Activated CD4-positive, alpha-beta memory T cell treated with anti-CD3 and anti-CD28 coated beads for 36 hours (primary cell): ENCODE results near the gene CCR7. TPM values are rescaled to one million over a fixed set of nuclear protein-coding genes. Genes with fewer than 3 reads are reported as not detected.
A peak's percentile ranks its signal among the peaks of the same experiment; 100 is the strongest.
"Not testable (repeated sequence)": the region's sequence is repeated elsewhere in the genome, so short reads cannot be mapped to it uniquely, and the experiment has no call there.

Experiments
- CTCF ChIA-PET: fragments of 350-600 bp; sonication (Branson Sonifier 250); formaldehyde crosslinking; loops from one replicate; lab custom pipeline; 2021; ENCODE audit warnings: antibody characterized with exemption, inconsistent platforms; lab: Charles Lee
- POLR2A ChIA-PET: fragments of 350-600 bp; sonication (Branson Sonifier 250); formaldehyde crosslinking; loops from one replicate; lab custom pipeline; 2021; ENCODE audit warnings: antibody characterized with exemption; lab: Charles Lee
- DNase-seq: peaks from one replicate; pipeline ENCODE4 v3.0.0-alpha.2; 2020
- H3K27ac Mint-ChIP-seq: one replicate; pipeline ENCODE4 v1.8.0; 2021; ENCODE audit warnings: mixed read lengths
- H3K27me3 Mint-ChIP-seq: one replicate; pipeline ENCODE4 v1.8.0; 2021; ENCODE audit warnings: mixed read lengths
- H3K36me3 Mint-ChIP-seq: one replicate; pipeline ENCODE4 v1.8.0; 2021; ENCODE audit warnings: mixed read lengths
- H3K4me1 Mint-ChIP-seq: one replicate; pipeline ENCODE4 v1.8.0; 2021; ENCODE audit warnings: low read depth, mixed read lengths
- H3K4me3 Mint-ChIP-seq: one replicate; pipeline ENCODE4 v1.8.0; 2021; ENCODE audit warnings: mild to moderate bottlenecking, mixed read lengths
- H3K9me3 Mint-ChIP-seq: one replicate; pipeline ENCODE4 v1.8.0; 2021; ENCODE audit warnings: mixed read lengths
- intact Hi-C: fragments of 100-400 bp; cut with micrococcal nuclease; formaldehyde crosslinking; loops from one replicate; pipeline ENCODE4 v1.15.1; 2023
- total RNA-seq, 2 experiments: library from RNA; stranded (reverse); gene quantifications; one replicate each; pipeline ENCODE4 v1.2.3, GENCODE V29; 2021

CCR7 gene
- total RNA-seq, 2 experiments from 2014 or later: 137 to 145 TPM

DNA sequence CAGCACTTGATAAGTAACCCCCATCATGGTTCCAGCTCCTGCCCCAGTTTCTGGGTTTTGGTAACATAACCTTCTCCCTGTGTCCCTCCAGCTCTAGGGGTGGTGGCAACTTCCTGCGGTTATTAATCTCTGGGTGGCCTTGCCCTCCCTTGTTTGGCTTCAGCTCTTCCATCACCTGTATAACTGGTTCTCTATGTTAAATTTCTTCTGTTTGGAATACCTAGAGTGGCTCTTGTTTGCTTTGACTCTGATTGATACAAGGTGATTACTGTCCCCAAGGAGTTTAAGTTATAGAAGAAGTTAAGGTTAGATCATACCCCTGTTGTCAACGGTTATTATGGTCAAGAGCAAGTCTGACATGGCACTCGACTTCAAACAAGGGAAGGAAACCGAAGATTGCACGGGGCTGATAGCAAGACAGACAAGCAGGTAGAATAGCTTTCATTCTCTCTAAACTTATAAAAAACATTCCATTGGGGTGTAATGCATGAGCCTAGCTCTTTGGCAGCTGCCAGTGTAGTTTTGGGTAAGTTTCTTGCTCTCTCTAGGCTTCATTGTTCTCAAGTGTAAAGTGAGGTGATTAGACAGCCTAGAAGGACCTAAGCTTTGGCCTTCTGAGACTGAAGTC, 11.0 kb upstream of the CCR7 start:
- intact Hi-C loops: loop anchor here (2.0 kb wide), 1 partner anchor 13 kb away; no protein-coding TSS in a partner anchor
- ChIA-PET POLR2A (interaction anchor here (2.1 to 2.7 kb wide), 2 partner anchors 10 to 14 kb away, joined by 18 to 27 read pairs; partner anchors contain the start of gene CCR7), CTCF (interaction anchor here (1.1 to 2.7 kb wide), 6 partner anchors 9 to 44 kb away, joined by 4 to 9 read pairs (median 6); no protein-coding TSS in a partner anchor)
- Mint-ChIP-seq H3K36me3 (peaks cover 36% of the 10 kb centered on the region), H3K27me3 (no peaks in the 10 kb centered on the region), H3K9me3 (peaks cover 38% of the 10 kb centered on the region), H3K4me3 (peak overlapping the region; percentile 2), H3K27ac (peak overlapping the region; percentile 46), H3K4me1 (peaks cover 59% of the 10 kb centered on the region)
- no peak for DNase-seq

DNA sequence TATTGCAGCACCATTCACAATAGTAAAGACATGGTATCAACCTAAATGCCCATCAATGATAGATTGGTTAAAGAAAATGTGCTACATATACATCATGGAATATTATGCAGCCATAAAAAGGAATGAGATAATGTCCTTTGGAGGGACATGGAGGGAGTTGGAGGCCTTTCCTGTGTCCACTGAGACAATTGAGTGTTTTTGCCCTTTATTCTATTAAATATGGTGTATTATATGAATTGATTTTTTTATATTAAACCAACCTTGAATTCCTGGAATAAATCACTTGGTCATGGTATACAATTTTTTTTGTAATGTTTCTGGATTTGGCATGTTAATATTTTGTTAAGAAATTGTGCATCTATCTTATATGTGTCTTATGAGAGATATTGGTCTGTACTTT, 9.0 kb upstream of the CCR7 start:
- Mint-ChIP-seq H3K27me3 (no peaks in the 10 kb centered on the region), H3K36me3 (peaks cover 40% of the 10 kb centered on the region), H3K4me1 (peaks cover 58% of the 10 kb centered on the region), H3K9me3 (peaks cover 42% of the 10 kb centered on the region), H3K4me3 (no peak overlapping the region), H3K27ac (no peak overlapping the region)
- ChIA-PET POLR2A (no interaction called here), CTCF (interaction anchor here (1.5 kb wide), 1 partner anchor 13 kb away, joined by 3 read pairs; no protein-coding TSS in a partner anchor)
- intact Hi-C loops: no loop called here
- DNase-seq: no peak

DNA sequence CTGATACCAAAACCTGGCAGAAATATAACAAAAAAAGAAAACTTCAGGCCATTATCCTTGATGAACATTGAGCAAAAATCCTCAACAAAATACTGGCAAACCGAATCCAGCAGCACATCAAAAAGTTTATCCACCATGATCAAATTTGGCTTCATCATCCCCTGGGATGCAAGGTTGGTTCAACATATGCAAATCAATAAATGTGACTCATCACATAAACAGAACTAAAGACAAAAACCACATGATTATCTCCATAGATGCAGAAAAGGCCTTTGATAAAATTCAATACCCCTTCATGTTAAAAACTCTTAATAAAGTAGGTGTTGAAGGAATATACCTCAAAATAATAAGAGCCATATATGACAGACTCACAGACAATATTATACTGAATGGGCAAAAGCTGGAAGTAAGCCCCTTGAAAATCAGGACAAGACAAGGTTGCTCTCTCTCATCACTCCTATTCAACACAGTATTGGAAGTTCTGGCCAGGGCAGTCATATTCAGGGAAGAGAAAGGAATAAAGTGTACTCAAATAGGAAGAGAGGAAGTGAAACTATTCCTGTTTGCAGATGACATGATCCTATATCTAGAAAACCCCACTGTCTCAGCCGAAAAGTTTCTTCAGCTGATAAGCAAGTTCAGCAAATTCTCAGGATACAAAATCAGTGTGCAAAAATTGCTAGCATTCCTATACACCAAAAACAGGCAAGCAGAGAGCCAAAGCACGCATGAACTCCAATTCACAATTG, 7.1 kb upstream of the CCR7 start:
- H3K27me3 Mint-ChIP-seq, intact Hi-C loops, H3K4me3 Mint-ChIP-seq, H3K27ac Mint-ChIP-seq, DNase-seq: not testable (repeated sequence)
- Mint-ChIP-seq H3K9me3 (peaks cover 45% of the 10 kb centered on the region), H3K36me3 (peaks cover 40% of the 10 kb centered on the region), H3K4me1 (peaks cover 54% of the 10 kb centered on the region)
- ChIA-PET POLR2A (interaction anchor here (0.6 kb wide), 1 partner anchor 10 kb away, joined by 3 read pairs; no protein-coding TSS in a partner anchor), CTCF (interaction anchor here (1.6 kb wide), 1 partner anchor 47 kb away, joined by 3 read pairs; no protein-coding TSS in a partner anchor)

DNA sequence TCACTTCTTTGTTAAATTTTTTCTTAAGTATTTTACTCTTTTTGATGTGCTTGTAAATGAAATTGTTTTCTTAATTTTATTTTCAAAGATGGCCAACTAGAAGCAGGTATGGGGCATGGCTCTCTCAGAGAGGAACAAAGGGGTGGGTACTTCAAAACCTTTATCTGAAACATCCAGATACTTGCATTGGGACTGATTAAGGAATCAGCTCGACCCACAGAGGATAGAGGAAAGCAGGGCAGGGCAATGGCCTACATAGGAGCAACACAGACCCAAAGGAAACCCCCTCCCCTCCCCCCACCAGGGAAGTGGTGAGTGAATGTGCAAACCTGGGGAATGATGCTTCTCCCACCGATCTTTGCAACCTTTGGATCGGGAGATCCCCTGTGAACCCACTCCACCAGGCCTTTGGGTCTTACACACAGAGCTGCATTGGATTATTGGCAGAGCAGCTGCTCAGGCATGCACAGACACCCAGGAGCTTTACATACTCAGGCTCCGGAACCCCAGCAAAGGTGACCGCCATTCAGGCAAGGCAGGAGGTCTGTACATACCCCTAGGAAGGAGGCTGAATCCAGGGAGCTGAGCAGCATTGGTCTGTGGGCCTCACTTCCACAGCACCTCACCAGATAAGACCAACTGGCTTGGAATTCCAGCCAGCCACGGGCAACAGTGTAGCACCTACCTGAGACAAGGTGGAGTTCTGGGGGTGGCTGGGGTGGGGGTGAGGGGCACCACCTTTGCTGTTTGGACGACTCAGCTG, 3.0 kb upstream of the CCR7 start:
- CTCF ChIA-PET: interaction anchor here (3.0 to 12.0 kb wide), 2 partner anchors 8 to 49 kb away, joined by 9 to 172 read pairs; no protein-coding TSS in a partner anchor
- Mint-ChIP-seq H3K27ac (peak overlapping the region; percentile 14), H3K36me3 (peaks cover 44% of the 10 kb centered on the region), H3K4me3 (no peak overlapping the region), H3K27me3 (no peaks in the 10 kb centered on the region), H3K4me1 (peaks cover 58% of the 10 kb centered on the region), H3K9me3 (peaks cover 26% of the 10 kb centered on the region)
- POLR2A ChIA-PET: interaction anchor here (0.8 to 1.2 kb wide), 2 partner anchors 26 to 34 kb away, joined by 3 to 5 read pairs; no protein-coding TSS in a partner anchor
- intact Hi-C loops: no loop called here
- DNase-seq: no peak

GRCh38 chr17:40567377-40567776, 2.1 kb upstream of the CCR7 start:
- H3K4me3 Mint-ChIP-seq: no peak overlapping the region
- intact Hi-C loops: no loop called here
- no peak overlapping the region for H3K27ac Mint-ChIP-seq
- H3K9me3 Mint-ChIP-seq: peaks cover 18% of the 10 kb centered on the region
- POLR2A ChIA-PET: interaction anchor here (1.2 to 3.5 kb wide), 2 partner anchors 10 to 35 kb away, joined by 3 to 18 read pairs; no protein-coding TSS in a partner anchor
- DNase-seq: no peak
- H3K36me3 Mint-ChIP-seq: peaks cover 46% of the 10 kb centered on the region
- CTCF ChIA-PET: interaction anchor here (0.8 to 12.0 kb wide), 3 partner anchors 10 to 50 kb away, joined by 3 to 172 read pairs (median 4); no protein-coding TSS in a partner anchor
- no peaks in the 10 kb centered on the region for H3K27me3 Mint-ChIP-seq
- H3K4me1 Mint-ChIP-seq: peaks cover 63% of the 10 kb centered on the region

DNA sequence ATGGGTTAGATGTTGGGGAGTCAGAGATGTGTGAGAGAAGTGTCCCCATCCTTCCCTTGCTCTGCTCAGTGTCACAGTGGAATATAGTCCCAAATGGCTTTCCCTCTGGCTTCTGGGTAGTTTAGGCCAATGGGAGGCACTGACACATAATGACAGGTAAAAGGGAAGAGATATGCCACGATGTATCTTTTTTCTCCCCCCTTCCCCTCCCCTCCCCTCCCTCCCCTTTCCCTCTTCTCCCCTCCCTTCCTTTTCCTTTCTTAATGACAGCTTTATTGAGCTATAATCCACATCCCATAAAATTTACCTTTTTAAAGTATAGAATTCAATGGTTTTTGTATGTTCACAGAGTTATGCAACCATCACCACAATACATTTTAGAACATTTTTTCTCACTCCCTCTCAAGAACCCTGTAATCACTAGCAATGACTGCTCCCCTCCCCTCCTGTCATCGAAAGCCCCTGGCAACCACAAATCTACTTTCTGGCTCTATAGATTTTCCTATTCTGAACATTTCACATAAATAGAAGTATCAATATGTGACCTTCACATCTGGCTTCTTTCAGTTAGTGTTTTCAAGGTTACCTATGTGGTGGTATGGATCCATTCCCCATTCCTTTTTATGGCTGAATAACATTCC, 617 bp upstream of the CCR7 start:
- intact Hi-C loops: loop anchor here (1.0 kb wide), 3 partner anchors 11 to 32 kb away; no protein-coding TSS in a partner anchor
- peaks cover 44% of the 10 kb centered on the region for H3K36me3 Mint-ChIP-seq
- ChIA-PET CTCF (interaction anchor here (1.5 to 12.0 kb wide), 3 partner anchors 11 to 51 kb away, joined by 4 to 172 read pairs (median 47); no protein-coding TSS in a partner anchor), POLR2A (interaction anchor here (3.5 to 8.2 kb wide), 3 partner anchors 11 to 45 kb away, joined by 18 to 169 read pairs (median 166); no protein-coding TSS in a partner anchor)
- H3K9me3 Mint-ChIP-seq: peaks cover 4% of the 10 kb centered on the region
- H3K4me3 Mint-ChIP-seq: peak overlapping the region; percentile 93
- DNase-seq: peak; percentile 57
- H3K27me3 Mint-ChIP-seq: no peaks in the 10 kb centered on the region
- peaks cover 59% of the 10 kb centered on the region for H3K4me1 Mint-ChIP-seq
- peak overlapping the region; percentile 96 for H3K27ac Mint-ChIP-seq

DNA sequence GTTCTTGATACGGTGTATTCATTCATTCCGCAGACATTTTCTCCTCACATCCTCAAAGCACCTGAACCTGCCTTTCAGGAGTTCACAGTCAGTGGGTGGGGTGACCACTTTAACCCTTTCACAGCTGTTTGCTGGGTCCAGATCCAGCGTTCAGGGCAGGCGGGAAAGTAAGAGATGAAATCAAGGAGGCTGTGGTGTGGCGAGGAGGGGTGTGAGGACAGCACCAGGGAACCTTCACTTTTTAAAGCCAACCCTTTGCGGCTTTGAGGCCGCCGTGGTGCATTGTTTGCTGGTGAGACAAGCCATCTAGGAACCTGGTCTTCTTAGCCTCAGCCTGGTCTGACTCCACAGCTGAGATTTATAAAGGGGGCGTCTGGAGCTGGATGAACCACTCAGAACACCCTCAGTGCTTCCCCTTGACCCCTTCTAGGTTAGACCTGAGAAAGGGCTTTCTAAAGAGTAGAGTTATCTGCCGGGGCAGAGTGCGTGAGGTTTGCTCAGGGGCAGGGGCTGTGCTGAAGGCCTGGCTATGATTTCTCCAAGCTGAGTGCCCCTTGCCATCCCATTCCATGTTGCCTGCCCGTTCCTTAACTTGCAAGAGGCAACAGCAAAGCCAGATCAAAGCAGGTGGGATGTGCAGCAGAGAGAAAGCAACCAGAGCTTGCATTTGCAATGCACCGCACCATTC, 933 bp downstream of the CCR7 start:
- Mint-ChIP-seq H3K36me3 (peaks cover 59% of the 10 kb centered on the region), H3K27me3 (no peaks in the 10 kb centered on the region), H3K27ac (peak overlapping the region; percentile 96), H3K9me3 (peaks cover 3% of the 10 kb centered on the region), H3K4me3 (peak overlapping the region; percentile 93), H3K4me1 (peaks cover 65% of the 10 kb centered on the region)
- ChIA-PET POLR2A (interaction anchor here (0.7 to 8.2 kb wide), 20 partner anchors 12 to 1125 kb away, joined by 3 to 169 read pairs (median 10); partner anchors contain the start of gene SMARCE1), CTCF (interaction anchor here (0.6 to 18.5 kb wide), 13 partner anchors 12 to 1099 kb away, joined by 3 to 392 read pairs (median 8); partner anchors contain the start of genes IGFBP4 and SMARCE1)
- peak; percentile 76 for DNase-seq
- intact Hi-C loops: loop anchor here (5.0 kb wide), 1 partner anchor 1123 kb away; the partner anchor contains the start of gene EIF1

DNA sequence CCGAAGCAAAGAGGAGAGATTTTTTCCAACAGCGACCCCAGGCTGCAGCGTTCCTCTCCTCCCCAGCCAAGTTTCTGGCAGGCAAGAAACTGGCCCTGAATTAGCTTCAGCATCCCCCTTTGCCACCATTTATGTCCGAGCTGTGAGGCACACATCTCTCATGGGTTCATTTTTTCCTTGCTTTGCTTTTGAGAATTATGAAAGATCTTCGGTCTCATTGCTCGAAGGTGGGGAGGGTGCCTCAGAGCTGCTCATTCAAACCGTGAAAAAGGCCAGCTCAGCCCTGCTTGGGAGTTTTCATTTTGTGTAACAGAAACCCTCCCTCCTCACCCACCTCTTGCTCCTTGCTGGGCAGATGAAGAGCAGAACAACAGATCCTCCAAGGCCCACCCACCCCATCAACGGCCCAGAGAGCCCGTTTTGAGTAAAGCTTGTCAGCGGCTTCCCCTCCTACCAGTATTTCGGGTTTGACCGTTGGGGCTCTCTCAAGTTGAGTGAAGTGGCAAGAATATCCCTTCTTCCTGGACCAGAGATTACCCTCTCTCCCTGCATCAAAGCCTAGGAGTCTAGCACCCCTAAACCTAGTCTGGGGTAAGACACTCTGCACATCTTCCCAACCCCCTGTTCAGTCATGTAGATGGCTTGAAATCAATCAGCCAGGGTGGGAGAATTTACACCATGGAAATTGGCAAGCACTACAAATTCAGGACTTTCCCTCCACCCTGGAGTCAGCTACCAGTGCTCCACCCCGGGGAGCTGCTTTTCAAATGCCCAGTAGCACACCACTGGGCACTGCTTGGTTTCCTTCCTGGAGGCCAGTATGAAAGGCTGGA, 1.8 kb downstream of the CCR7 start:
- ChIA-PET POLR2A (interaction anchor here (0.6 to 8.2 kb wide), 24 partner anchors 12 to 1126 kb away, joined by 3 to 169 read pairs (median 10); partner anchors contain the start of genes SMARCE1 and TOP2A), CTCF (interaction anchor here (0.8 to 18.5 kb wide), 17 partner anchors 8 to 1126 kb away, joined by 3 to 392 read pairs (median 4); partner anchors contain the start of genes IGFBP4 and SMARCE1)
- Mint-ChIP-seq H3K4me3 (peak overlapping the region; percentile 93), H3K36me3 (peaks cover 68% of the 10 kb centered on the region), H3K27me3 (no peaks in the 10 kb centered on the region), H3K27ac (peak overlapping the region; percentile 96), H3K9me3 (peaks cover 3% of the 10 kb centered on the region), H3K4me1 (peaks cover 70% of the 10 kb centered on the region)
- intact Hi-C loops: loop anchor here (2.0 to 5.0 kb wide), 3 partner anchors 13 to 1124 kb away; partner anchors contain the start of gene EIF1
- DNase-seq: peak; percentile 90

- Mint-ChIP-seq H3K9me3 (peaks cover 3% of the 10 kb centered on the region), H3K27me3 (no peaks in the 10 kb centered on the region), H3K4me1 (peaks cover 70% of the 10 kb centered on the region), H3K27ac (peak overlapping the region; percentile 96), H3K36me3 (peaks cover 74% of the 10 kb centered on the region), H3K4me3 (peak overlapping the region; percentile 93)
- ChIA-PET CTCF (interaction anchor here (0.8 to 18.5 kb wide), 17 partner anchors 7 to 1127 kb away, joined by 3 to 392 read pairs (median 8); partner anchors contain the start of genes IGFBP4 and SMARCE1), POLR2A (interaction anchor here (0.6 to 8.2 kb wide), 20 partner anchors 13 to 145 kb away, joined by 3 to 169 read pairs (median 14); partner anchors contain the start of genes SMARCE1 and TOP2A)
- DNase-seq: no peak
- intact Hi-C loops: loop anchor here (1.0 to 5.0 kb wide), 4 partner anchors 14 to 1124 kb away; partner anchors contain the start of gene EIF1
These were observed 2.4 kb downstream of the CCR7 start for GRCh38 chr17:40562838-40563219.
